CD4-positive, alpha-beta T cell (primary cell): ENCODE results near the gene SULT1A3. TPM values are rescaled to one million over a fixed set of nuclear protein-coding genes. Genes with fewer than 3 reads are reported as not detected.
"Not testable (repeated sequence)": the region's sequence is repeated elsewhere in the genome, so short reads cannot be mapped to it uniquely, and the experiment has no call there.

Source experiments
- ATAC-seq: fragments of 200-7000 bp; cut with Tn5 transposase; one replicate; pipeline ENCODE4 v1.10.0; 2022; ENCODE audit warnings: mild to moderate bottlenecking; ENCODE audit not compliant: poor library complexity
- CTCF ChIA-PET: fragments of 350-600 bp; sonication (Branson Sonifier 250); formaldehyde crosslinking; loops from one replicate; lab custom pipeline; 2021; ENCODE audit warnings: antibody characterized with exemption, inconsistent platforms; lab: Charles Lee
- POLR2A ChIA-PET: fragments of 350-600 bp; sonication (Branson Sonifier 250); formaldehyde crosslinking; loops from one replicate; lab custom pipeline; 2021; ENCODE audit warnings: antibody characterized with exemption, inconsistent platforms; lab: Charles Lee
- DNase-seq, 14 experiments: peaks; one replicate each; pipeline ENCODE4 v3.0.0-alpha.2; 2013 to 2020; ENCODE audit warnings: mixed read lengths in 2 of 14
- H3K27ac ChIP-seq, 2 donors: one replicate each; pipeline versions ENCODE4 v1.5.1 to v1.7.0; 2013; ENCODE audit warnings: low read length in 2 of 2, low read depth in 1 of 2, mild to moderate bottlenecking in 1 of 2
- H3K27me3 ChIP-seq, 2 experiments: 1 replicate in 1 of 2; 2 replicates in 1 of 2; pipeline versions ENCODE4 v1.6.1 to v1.7.0; 2013; ENCODE audit warnings: low read length in 2 of 2, control low read depth in 1 of 2, mild to moderate bottlenecking in 1 of 2, moderate library complexity in 1 of 2; ENCODE audit not compliant: insufficient read depth in 2 of 2, control insufficient read depth in 1 of 2
- H3K36me3 ChIP-seq: one replicate; pipeline ENCODE4 v1.6.1; 2013; ENCODE audit warnings: low read length, control low read depth; ENCODE audit not compliant: insufficient read depth
- H3K4me1 ChIP-seq: one replicate; pipeline ENCODE4 v1.6.1; 2013; ENCODE audit warnings: low read length, control low read depth; ENCODE audit not compliant: insufficient read depth
- H3K4me3 ChIP-seq: one replicate; pipeline ENCODE4 v1.5.1; 2013; ENCODE audit warnings: mild to moderate bottlenecking, low read length, moderate library complexity
- H3K9me3 ChIP-seq, 2 experiments: 1 replicate in 1 of 2; 2 replicates in 1 of 2; pipeline versions ENCODE4 v1.6.1 to v1.7.0; 2013; ENCODE audit warnings: low read length in 2 of 2, mild to moderate bottlenecking in 2 of 2, control low read depth in 1 of 2, moderate library complexity in 1 of 2; ENCODE audit not compliant: control insufficient read depth in 1 of 2, insufficient read depth in 1 of 2
- H3K27ac Mint-ChIP-seq: one replicate; pipeline ENCODE4 v1.8.0; 2020; ENCODE audit warnings: mixed read lengths
- H3K27me3 Mint-ChIP-seq: one replicate; pipeline ENCODE4 v1.8.0; 2021; ENCODE audit warnings: mixed read lengths
- H3K36me3 Mint-ChIP-seq: one replicate; pipeline ENCODE4 v1.8.0; 2021; ENCODE audit warnings: low read depth, mixed read lengths
- H3K4me1 Mint-ChIP-seq: one replicate; pipeline ENCODE4 v1.8.0; 2021; ENCODE audit warnings: low read depth, mixed read lengths
- H3K4me3 Mint-ChIP-seq: one replicate; pipeline ENCODE4 v1.8.0; 2020; ENCODE audit warnings: mild to moderate bottlenecking, mixed read lengths
- H3K9me3 Mint-ChIP-seq: one replicate; pipeline ENCODE4 v1.8.0; 2020; ENCODE audit warnings: mixed read lengths
- intact Hi-C, 2 experiments: fragments of 100-400 bp; cut with DNase I in 1 of 2; cut with micrococcal nuclease in 1 of 2; formaldehyde crosslinking; loops; one replicate each; pipeline versions ENCODE4 v1.15.1 to v1.9.0; 2023 to 2025; cut with DNase I, micrococcal nuclease
- polyA plus RNA-seq, 2 donors: library from polyadenylated mRNA; unstranded; fragments of 120-200 nt; gene quantifications; one replicate each; pipeline ENCODE4 v1.2.1, GENCODE V29; 2013
- total RNA-seq, 174 experiments: library from RNA in 2 of 174; stranded (reverse) in 2 of 174; gene quantifications; one replicate each; pipeline ENCODE4 v1.2.3 and lab custom pipeline; 2021 to 2026
- TF ChIP-seq, protein P1 (sequence below): fragments of 200-600 bp; IDR thresholded peaks from one replicate; pipeline ENCODE4 v1.8.0; 2022; ENCODE audit warnings: antibody characterized with exemption, mild to moderate bottlenecking

Gene SULT1A3
- 10 to 100 TPM; 15.0 to 16.1 TPM for total RNA-seq
- 18.6 TPM for polyA plus RNA-seq (2013, experiment 1 of 2)
- 24.5 TPM for polyA plus RNA-seq (2013, experiment 2 of 2)
- 0 to 0.68 (median 0.11) reads per million in 172 experiments for total RNA-seq (lab: John Stamatoyannopoulos, UW)

DNA sequence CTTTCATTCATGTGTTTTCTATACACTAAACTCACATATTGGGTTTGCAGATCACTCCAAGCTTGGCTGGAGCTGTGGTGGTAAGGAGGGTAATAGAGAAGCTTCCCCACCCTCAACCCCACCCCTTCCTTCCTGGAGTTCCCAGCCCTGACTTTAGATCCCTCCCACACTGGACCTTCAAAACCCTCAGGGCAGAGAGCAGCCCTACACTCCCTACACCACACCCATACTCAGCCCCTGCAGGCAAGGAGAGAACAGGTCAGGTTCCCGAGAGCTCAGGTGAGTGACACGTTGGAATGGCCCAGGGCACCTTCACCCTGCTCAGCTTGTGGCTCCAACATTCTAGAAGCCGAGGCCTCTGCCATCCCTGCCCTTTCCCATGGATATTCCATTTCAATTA lies at the start of gene SULT1A3:
Gene SULT1A3, plus strand, starts transcription at position 207 of the 400 bp plus-strand sequence. CDS start 1,474 bp downstream, outside the sequence.
- H3K27ac ChIP-seq, intact Hi-C loops, H3K9me3 ChIP-seq, H3K36me3 ChIP-seq, POLR2A ChIA-PET, H3K4me1 ChIP-seq, H3K9me3 Mint-ChIP-seq, H3K27me3 Mint-ChIP-seq, ATAC-seq, H3K4me1 Mint-ChIP-seq, CTCF ChIA-PET, H3K4me3 ChIP-seq, DNase-seq, H3K36me3 Mint-ChIP-seq, H3K4me3 Mint-ChIP-seq, H3K27ac Mint-ChIP-seq, H3K27me3 ChIP-seq: not testable (repeated sequence)

DNA sequence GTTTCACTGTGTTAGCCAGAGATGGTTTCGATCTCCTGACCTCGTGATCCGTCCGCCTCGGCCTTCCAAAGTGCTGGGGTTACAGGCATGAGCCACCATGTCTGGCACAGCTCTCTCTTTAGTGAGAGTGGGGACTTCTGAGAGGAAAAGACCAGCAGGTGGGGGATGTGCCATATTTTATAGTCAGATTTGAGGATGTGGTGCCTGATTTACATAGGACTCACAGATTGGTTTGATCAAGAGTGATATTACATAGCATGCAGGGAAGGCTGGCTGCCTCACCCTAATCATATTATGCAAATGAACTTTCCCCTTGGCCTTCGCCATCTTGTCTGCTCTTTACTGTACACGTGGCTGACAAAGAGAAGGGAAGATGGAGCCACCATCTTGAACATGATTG lies 48.0 kb upstream of the SULT1A3 start:
- Mint-ChIP-seq H3K36me3 (no peaks in the 10 kb centered on the region), H3K4me1 (no peaks in the 10 kb centered on the region), H3K27me3 (no peaks in the 10 kb centered on the region), H3K27ac (no peak overlapping the region), H3K9me3 (peaks cover 3% of the 10 kb centered on the region), H3K4me3 (no peak overlapping the region)
- intact Hi-C loops = no loop called here
- Histone ChIP-seq H3K4me1 (no peaks in the 10 kb centered on the region), H3K4me3 (no peak overlapping the region), H3K27me3 (no peaks in the 10 kb centered on the region), H3K9me3 (peaks cover 14 to 17% of the 10 kb centered on the region in 2 experiments), H3K36me3 (no peaks in the 10 kb centered on the region), H3K27ac (no peak overlapping the region)
- DNase-seq = no peak
- ATAC-seq = no peak
- TF ChIP-seq, protein P1, sequence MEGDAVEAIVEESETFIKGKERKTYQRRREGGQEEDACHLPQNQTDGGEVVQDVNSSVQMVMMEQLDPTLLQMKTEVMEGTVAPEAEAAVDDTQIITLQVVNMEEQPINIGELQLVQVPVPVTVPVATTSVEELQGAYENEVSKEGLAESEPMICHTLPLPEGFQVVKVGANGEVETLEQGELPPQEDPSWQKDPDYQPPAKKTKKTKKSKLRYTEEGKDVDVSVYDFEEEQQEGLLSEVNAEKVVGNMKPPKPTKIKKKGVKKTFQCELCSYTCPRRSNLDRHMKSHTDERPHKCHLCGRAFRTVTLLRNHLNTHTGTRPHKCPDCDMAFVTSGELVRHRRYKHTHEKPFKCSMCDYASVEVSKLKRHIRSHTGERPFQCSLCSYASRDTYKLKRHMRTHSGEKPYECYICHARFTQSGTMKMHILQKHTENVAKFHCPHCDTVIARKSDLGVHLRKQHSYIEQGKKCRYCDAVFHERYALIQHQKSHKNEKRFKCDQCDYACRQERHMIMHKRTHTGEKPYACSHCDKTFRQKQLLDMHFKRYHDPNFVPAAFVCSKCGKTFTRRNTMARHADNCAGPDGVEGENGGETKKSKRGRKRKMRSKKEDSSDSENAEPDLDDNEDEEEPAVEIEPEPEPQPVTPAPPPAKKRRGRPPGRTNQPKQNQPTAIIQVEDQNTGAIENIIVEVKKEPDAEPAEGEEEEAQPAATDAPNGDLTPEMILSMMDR = no peak
- POLR2A ChIA-PET = interaction anchor here (0.9 kb wide), 1 partner anchor 35 kb away, joined by 4 read pairs; no protein-coding TSS in a partner anchor
- CTCF ChIA-PET = no interaction called here

DNA sequence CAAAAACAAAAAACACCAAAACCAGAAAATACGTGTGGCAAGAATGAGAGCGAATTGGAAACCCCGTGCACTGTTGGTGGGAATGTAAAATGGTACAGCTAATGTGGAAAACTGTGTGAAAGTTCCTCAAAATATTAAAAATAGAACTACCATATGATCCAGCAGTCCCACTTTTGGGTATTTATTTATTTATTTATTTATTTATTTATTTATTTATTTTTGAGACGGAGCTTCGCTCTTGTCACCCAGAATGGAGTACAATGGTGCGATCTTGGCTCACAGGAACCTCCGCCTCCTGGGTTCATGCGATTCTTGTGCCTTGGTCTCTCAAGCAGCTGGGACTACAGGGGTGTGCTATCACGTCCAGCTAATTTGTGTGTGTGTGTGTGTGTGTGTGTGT lies 46.5 kb upstream of the SULT1A3 start:
- no peaks in the 10 kb centered on the region for H3K36me3 ChIP-seq
- H3K27ac ChIP-seq = no peak overlapping the region
- TF ChIP-seq, protein P1 = no peak
- no peak for DNase-seq
- Mint-ChIP-seq H3K36me3 (no peaks in the 10 kb centered on the region), H3K27me3 (no peaks in the 10 kb centered on the region), H3K27ac (no peak overlapping the region), H3K4me1 (no peaks in the 10 kb centered on the region), H3K9me3 (peaks cover 3% of the 10 kb centered on the region), H3K4me3 (no peak overlapping the region)
- no peaks in the 10 kb centered on the region for H3K4me1 ChIP-seq
- POLR2A ChIA-PET = no interaction called here
- H3K4me3 ChIP-seq = no peak overlapping the region
- H3K9me3 ChIP-seq = peaks cover 14 to 17% of the 10 kb centered on the region in 2 experiments
- intact Hi-C loops = no loop called here
- CTCF ChIA-PET = interaction anchor here (1.0 kb wide), 1 partner anchor 38 kb away, joined by 3 read pairs; no protein-coding TSS in a partner anchor
- no peak for ATAC-seq
- H3K27me3 ChIP-seq = no peaks in the 10 kb centered on the region

DNA sequence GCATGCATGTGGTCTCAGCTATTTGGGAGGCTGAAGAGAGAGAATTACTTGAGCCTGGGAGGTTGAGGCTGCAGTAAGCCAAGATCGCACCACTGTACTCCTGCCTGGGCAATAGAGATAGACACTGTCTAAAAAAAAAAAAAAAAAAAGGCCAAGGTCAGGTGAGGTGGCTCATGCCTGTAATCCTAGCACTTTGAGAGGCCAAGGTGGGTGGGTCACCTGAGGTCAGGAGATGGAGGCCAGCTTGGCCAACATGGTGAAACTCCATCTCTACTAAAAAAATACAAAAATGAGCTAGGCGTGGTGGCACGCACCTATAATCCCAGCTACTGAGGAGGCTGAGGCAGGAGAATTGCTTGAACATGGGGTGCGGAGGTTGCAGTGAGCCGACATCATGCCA lies 43.9 kb upstream of the SULT1A3 start:
- Mint-ChIP-seq H3K36me3 (no peaks in the 10 kb centered on the region), H3K9me3 (no peaks in the 10 kb centered on the region), H3K27ac (no peak overlapping the region), H3K4me3 (no peak overlapping the region), H3K4me1 (no peaks in the 10 kb centered on the region), H3K27me3 (no peaks in the 10 kb centered on the region)
- H3K27ac ChIP-seq = no peak overlapping the region
- ATAC-seq (no peak), DNase-seq (no peak)
- CTCF ChIA-PET = no interaction called here
- POLR2A ChIA-PET = no interaction called here
- H3K9me3 ChIP-seq = peaks cover 0 to 3% of the 10 kb centered on the region in 2 experiments
- intact Hi-C loops = no loop called here
- no peaks in the 10 kb centered on the region for H3K36me3 ChIP-seq
- no peaks in the 10 kb centered on the region for H3K4me1 ChIP-seq
- TF ChIP-seq, protein P1 = no peak
- H3K4me3 ChIP-seq = no peak overlapping the region
- H3K27me3 ChIP-seq = no peaks in the 10 kb centered on the region
